NCI-H2196 treated with DMSO at 0.1 percent for 48 hours (cell line): ENCODE data around the gene IL2RA.

Experiments
- DNase-seq: peaks from one replicate; lab custom pipeline; 2025; ENCODE audit not compliant: unreplicated experiment; lab: John Stamatoyannopoulos, UW

IL2RA gene

DNA sequence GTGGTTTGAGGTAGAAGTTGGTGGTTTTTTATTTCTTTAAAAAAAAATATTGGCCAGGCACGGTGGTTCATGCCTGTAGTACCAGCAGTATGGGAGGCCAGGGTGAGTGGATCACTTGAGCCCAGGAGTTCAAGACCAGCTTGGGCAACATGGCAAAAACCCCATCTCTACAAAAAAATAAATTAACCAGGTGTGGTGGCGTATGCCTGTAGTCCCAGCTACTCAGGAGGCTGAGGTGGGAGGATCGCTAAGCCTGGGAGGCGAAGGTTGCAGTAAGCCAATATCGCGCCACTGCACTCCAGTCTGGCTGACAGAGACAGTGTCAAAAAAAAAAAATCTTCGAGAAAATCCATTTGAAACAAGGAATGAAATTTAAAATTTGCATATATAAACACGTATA, 1.1 kb downstream of the IL2RA start:
- DNase-seq = no peak

DNA sequence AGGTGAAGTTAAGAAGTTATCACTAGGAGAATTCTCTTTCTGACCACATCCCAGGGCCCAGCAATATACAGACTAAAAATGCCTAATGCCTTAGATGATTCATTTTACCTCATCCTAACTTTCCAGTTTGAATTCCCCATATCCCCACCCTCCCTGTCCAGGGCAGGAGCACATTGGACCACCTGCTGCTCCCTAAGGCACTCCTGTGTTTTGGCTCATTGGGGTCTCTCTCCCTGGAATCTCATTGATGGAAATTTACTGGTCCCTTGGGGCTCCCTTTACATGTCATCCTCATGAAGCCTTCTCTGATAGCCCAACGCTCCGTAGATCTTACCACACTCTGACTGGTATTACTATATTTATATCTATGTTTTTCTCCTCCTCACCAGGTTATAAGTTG, 2.7 kb downstream of the IL2RA start:
- DNase-seq = no peak

DNA sequence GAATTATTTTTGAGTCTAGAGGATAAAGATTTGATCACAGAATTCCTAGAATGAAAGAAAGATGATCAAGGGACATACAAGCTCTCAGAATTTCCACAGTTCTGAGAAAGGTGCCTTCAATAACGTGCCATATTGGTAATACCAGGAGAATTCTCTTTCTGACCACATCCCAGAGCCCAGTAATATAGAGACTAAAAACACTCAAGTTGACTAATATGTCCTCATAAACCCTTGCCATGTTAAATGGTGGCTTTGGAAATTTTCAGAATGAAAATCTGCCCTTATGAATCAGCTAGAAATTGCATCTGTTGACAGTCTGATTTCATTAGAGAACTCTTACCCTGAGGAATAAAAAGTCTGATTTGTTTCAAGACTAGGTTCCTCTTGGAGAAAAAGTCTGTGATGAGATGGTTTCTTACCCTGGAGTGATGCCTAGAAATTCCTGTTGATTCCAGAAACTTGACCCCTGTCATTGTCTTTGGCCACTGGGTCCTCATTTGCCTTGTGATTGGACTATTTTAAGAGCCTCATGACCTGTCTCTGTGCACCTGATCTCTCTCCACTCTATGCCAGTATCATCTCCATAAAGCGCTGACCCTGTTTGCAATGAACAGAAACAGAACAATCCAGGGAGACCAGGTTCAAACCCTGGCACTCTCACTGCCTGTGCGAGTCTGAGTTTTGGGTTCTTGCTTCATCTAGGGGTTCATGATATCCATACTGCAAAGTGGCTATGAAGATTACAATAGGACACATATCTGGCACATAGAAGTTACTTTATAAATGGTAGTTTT, 3.3 kb downstream of the IL2RA start:
- no peak for DNase-seq

DNA sequence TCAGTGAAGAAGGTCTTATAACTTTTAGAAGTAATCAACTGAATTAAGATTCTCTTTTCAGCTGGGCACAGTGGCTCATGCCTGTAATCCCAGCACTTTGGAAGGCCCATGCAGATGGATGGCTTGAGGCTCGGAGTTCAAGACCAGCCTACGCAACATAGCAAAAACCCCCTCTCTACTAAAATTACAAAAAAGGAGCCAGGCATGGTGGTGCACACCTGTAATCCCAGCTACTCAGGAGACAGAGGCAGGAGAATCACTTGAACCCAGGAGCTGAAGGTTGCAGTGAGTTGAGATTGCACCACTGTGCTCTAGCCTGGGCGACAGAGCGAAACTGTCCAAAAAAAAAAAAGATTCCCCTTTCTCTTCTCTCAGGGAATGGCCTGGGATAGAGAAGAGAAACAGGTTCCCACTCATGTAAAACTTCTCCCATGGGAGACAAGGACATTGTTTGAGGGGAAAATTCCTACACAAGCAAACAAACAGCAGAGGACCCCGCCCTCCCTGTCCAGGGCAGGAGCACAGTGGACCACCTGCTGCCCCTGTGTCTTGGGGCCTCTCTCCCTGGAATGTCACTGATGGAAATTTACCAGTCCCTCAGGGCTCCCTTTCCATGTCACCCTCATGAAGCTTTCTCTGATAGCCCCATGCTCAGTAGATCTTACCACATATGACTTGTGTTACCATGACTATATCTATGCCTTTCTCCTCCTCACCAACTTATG, 5.6 kb downstream of the IL2RA start:
- DNase-seq = no peak

DNA sequence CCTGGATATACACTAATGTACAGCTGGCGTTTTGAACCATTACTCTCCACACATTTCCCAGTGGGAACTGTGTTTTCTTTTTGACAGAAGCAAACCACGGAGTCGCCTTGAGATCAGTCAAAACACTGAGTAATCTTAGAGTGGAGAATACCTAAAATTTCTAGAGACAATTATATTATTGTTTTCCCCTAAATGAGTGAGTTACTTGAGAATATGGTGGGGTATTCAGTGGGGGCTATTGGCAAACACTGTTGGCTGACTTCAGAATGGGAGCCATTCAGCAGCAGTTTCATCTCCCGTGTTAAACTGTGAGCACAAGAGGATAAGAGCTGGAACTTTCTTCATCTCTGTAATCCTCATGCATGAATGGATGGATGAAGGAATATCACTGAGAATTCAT, 6.2 kb downstream of the IL2RA start:
- DNase-seq = no peak

DNA sequence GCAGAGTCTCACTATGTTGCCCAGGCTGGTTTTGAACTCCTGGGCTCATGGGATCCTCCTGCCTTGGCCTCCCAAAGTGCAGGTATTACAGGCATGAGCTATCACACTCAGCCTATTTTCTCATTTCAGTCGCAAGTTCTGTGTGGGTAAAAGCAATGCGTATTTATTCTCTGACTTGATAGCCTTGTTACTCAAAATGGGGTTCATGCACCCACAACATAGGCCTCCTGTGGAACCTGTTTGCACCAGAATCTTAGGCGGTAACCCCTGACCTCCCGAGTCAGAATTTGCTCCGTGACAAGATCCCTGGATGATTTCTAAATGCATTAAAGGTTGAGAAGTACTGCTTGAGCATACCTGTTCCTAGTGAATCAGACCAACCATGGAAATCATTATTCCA, 7.3 kb downstream of the IL2RA start:
- DNase-seq = no peak

DNA sequence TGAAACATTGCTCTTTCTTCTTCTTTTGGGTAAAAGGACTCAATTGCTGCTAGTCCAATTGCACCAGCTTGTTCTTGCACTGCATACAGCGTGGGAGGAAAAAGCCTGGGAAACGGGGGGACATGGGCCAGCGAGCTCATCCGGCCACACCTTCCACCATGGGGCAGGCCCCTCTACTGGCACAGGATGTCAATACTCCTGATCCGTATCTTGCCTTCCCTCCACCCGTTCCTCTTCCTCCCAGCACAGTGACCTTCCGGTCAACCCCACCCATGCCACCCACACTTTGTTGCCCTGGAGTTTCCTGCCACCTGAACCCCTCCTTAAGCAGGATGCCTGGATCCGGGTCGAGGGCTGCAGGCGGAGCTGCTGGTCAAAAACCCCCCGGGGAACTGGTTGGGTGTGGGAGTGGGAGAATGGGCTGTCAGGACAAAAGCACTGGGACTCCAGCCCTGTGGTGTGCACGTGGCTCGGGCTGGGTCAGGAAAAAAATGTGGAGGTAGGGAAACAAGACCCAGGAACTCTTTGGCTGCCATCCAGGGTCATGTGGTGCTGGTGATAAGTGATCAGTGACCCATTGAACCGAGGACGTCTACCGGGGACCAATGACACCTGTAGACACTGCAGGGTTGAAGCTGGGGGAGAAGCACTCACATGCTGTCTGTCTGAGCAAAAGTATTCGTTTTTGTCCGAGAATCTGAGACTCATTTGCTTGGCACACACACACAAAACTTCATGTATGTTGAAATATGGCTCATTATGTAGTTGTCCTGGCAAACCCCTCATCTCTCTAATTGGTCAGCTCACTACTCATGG, 8.1 kb downstream of the IL2RA start:
- no peak for DNase-seq

DNA sequence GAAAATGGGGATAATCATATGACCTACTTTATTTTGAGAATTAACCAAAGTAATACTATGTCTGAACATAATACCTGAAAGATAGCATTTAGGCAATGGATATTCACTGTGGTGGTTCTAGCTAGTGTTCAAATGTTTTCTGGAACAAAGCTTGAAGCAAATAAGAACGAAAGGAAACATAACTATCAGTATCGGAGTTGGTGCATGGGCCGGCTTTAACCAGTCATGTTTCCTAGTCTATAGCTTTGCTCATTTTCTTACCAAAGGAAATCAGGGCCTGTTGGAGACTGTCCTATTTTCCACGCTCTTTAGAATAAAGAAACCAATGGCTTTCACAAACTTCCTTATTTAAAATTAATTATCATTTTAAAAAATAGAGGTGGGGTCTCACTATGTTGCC, 8.9 kb downstream of the IL2RA start:
- DNase-seq = no peak

DNA sequence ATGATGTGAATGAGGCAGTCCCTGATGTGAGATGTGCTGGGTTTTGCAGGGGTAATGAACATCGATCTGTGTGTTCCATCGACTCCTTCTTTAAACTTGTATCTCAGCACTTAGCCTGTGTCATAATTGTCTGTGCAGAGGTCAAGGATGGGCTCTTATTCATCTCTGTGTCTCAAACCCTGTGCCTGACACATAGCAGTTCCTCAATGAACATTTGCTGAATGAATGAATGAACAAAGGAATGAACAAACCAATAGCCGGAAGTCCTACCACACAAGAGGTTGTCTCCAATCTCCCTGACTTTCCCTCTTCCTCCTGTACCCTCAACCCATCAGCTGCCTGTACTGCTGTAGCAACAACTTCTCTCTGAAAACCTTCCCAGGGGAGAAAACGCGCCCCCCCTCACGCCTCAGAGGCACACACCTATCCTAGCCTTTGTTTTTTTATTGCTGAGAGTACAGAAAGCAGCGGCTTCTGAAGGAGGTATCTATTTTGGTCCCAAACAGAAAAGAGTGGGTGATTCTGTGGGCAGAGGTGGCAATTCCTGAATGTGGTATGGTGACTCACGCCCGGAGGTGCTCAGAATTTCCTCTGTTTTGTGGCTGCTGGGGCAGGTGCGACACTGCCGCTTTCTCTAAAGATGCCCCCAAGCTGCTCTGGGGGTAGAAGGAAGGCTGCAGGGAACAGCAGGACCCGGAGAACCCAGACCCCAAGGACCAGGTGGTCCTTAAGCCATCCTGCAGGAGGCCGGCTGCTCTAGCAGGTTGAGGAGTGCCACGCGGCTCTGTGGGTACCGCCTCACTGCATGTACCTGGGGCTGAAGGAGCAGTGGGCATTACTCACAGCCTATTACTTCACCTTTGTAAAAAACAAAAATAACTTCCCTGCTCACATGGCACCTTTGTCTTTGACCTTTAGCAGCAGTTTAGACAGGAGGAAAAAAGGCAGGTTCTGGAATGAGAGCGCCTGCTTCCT, 9.6 kb downstream of the IL2RA start:
- DNase-seq = no peak

DNA sequence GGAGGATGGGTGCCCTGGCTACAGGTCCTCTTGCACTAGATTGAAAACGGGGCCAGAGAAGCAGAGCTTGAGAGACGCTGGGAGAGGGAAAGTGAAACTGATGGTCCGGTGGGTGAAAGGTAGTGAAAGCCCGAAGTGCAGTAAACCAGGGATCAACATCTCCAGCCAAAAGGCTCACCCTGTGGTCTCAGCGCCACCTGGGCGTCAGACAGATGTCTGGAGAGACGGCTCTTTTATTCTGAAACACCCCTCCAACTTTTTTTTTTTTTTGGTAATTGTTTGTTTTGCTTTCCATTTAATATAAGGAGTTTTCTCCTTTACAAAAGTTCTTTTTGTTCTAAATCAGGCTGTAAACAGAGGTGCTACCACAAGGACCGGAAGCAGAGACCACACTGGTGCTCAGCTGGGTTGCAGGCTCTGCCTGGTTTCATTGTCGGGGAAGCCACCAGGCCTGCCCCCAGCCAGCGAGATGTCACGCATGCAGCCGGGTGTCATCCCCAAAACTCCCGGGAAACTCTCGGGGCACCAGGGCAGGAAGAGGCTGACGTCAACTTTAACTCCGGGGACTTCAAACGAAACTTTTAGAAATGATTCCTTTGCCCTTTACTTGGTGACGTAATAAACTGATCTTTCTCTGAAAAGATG, 11.2 kb downstream of the IL2RA start:
- DNase-seq = no peak

DNA sequence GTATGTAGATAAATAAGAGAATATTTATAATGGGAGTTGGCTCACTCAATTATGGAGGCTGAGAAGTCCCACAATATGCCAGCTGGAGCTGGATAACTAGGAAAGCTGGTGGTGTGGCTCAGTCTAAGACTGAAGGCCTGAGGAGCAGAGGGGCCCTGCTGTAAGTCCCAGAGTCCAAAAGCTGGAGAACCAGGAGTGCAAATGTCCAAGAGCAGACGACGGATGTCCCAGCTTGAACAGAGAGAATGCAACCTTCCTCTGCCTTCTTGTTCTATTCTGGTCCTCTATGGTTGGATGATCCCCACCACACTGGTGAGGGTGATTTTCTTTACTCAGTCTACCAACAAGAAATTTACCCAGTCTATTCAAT, 13.2 kb downstream of the IL2RA start:
- DNase-seq = no peak

DNA sequence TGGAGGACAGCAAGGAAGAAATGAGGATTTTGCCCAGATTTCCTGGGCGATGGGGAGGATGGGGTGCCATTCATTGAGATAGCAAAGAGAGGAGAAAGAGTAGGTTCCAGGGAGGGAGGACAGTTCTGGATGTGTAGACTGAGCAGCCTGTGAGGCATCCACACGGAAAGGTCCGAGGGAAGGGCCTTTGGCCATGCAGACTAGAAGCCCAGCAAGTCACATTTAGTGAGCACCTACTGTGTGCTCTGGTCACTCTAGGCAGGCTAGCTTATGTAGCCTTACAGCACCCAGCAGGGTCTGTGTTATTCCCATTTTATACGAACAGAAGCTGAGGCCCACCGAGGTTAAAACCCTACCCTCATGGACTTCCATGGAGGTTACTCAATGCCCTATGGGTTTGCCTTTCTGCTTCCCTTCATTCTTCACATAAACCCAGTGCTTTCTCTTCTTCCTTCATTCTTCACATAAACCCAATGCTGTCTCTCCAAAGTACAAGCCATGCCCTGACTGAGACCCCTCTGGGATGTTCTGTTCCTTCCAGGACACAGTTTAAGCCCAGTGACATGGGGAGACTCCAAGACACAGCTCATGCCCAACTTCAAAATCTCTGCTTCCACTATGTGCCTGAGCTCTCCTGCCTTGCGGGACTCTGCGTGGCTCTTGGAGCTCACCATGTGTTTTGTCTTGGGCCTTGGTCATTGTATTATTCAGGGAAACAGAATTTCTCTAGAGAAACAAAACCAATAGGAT, 13.7 kb downstream of the IL2RA start:
- DNase-seq = no peak

DNA sequence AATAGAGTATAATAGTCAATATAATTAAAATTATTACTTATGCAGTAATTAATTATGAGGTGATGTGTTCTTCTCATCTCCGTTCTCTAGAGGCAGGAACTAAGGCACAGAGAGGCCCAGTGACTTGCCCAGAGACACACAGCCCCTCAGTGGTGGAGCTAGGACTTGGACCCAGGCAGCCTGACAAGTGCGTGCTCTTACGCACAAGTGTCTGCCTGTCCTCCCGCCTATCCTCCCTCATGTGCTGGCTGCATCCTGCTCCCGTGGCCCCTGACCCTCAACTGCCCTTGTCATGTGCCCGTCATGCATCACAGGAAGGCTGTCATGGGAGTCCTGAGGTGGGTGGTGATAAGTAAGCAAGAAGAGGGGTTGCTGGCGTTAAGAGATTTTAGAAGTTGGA, 14.3 kb downstream of the IL2RA start:
- DNase-seq = no peak

DNA sequence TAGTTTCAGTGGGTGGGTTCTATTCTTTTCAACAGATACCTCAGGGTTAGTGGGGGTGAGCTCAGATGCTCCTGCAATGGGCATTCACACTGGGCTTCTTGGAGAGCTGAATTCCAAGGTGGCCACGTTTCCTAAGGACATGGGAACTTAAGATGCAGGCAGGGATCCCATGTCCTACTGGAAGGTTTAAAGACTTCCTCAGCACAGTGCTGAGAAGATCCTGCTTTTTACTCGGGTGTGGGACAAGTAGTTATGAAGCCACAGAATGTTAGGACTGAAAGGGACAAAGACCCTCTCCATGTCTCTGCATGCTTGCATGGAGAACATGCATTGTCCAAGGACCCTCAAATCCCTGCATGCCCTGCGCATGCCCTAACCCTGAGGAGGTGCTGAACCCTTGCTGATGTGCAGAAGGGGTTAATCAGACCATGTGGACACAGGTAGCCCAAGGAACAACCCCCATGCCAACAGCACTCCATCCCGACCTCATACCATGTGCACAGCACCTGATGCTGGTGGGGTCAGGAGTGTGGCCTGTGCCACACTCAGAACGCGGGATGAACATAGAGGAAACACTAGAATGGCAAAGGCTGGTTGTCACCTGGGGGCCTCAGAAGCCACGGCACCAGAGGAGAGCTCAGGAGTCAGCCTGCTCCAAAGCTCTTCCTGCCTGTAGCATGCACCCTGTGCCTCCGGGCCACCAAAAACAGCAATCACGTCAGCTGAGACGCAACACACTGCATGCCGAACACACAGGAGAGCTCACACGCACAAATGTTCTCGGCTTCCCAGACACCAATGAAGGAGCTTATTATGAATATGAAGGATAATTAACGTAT, 15.2 kb downstream of the IL2RA start:
- no peak for DNase-seq

DNA sequence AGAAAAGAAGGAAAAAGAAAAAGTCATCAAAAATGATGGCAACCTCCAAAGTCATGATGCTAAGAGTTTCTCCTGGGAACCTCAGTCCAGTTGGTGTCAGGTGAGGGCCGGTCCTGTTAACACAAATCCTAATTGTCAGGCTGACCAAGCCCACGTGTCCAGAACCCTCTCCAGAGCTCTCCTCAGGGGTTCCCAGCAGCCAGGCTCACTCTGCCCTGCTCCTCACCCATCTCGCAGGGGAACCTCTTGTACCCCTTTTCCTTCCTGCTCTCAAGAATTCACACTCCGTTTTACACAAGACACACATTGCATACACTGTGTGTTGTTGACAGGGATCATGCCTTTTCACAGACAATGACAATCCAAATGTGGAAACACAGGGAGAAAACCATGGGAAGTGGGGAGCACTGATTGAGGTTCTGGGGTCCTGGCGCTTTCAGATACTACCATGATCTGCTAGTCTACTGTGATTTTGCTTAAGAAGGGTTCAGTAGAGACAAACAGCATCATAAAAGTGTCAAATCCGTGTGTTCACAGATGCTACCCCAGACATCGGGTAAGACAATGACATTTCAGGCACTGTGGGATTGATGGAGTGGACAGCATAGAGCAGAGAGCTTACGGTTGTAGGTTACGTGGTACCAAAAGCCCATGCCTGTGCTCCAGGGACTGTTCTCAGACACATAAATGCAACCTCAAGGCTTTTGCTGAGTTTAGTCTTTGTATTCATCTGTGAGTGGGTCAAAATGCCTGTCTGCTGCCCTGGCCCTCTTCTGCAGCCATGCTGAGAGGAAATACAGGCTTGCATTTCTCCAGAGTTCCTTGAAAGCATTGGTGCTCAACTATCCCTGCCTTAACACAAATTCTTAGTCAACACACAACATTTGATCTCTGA, 16.0 kb downstream of the IL2RA start:
- DNase-seq = no peak

DNA sequence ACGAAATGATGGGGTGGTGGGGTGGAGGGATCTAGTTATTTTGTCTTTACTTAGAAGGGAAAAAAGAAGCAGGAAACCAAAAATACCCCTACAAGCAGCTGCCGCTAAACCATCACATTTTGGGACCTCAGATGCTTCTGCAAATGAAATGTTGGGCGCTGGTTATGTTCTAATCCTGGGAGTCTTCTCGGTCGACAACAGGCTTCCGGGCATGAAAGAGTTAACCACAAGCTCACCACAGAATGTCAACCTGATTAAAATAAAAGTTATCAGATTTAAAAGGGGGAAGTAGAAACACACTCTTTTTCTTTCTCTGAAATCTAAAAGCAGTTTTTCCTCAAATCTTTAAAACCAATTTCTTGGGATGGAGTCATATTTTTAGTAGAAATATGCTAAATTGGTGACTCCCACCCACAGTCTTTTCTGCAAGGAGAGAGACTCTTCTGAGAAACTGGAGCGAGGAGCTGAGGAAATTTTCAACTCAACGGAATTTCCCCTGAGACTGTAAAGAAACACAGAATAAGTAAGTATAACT, 16.8 kb downstream of the IL2RA start:
- no peak for DNase-seq

DNA sequence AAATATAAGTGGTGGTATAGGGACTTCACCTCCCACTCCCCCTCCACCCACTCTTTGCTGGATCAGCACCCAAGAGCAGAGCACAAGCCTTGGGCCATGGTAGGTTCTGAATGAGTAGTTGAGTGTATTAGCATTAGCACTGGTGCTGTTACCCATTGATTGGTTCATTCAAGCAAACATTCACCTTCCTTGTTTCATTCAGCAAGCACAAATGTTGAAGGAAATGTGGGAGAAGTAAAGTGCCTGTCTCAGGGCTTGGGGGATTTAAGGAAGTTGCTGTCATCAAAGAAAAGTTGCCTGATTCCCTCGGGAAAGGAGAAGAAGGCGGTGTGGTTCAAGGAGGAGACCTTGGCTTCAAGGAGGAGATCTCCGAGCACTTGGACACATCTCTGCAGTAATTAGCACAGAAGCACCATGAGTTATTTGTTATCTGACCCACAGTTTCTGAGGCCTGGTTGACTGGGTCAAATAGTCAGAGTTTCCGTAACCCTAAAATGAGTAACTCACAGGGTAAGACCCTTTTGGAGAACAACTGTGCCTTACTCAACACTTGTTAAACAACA, 17.3 kb downstream of the IL2RA start:
- no peak for DNase-seq
